ENCODE results near the gene DENND1B.

DNA sequence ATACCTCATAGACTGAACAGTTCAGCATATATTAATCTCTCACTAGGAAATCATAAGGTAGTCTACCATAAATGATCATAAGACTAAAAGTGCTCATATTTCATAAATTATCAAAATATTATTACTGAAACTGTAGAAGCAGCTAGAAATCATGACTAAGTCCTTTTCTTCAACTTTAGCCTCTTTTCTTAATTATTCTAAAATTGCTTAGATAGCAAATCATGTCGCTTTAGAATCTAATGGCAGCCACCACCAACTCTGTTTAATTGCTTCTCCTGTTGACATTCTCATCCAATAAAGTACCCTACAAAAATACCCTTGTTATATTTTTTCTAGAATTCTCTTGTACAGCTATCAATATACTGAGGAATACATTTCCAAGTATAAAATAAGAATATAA is 102.9 kb downstream of the DENND1B start:
- TF ChIP-seq, protein P1, sequence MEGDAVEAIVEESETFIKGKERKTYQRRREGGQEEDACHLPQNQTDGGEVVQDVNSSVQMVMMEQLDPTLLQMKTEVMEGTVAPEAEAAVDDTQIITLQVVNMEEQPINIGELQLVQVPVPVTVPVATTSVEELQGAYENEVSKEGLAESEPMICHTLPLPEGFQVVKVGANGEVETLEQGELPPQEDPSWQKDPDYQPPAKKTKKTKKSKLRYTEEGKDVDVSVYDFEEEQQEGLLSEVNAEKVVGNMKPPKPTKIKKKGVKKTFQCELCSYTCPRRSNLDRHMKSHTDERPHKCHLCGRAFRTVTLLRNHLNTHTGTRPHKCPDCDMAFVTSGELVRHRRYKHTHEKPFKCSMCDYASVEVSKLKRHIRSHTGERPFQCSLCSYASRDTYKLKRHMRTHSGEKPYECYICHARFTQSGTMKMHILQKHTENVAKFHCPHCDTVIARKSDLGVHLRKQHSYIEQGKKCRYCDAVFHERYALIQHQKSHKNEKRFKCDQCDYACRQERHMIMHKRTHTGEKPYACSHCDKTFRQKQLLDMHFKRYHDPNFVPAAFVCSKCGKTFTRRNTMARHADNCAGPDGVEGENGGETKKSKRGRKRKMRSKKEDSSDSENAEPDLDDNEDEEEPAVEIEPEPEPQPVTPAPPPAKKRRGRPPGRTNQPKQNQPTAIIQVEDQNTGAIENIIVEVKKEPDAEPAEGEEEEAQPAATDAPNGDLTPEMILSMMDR (IDR thresholded peaks at IDR 0.05): no peak
- no peak for TF ChIP-seq POLR2A (IDR thresholded peaks at IDR 0.05)
